Stimulated activated memory B cell treated with anti-CD40 and anti-IgM and Interleukin-4, amounts not matched to agents 10 μg/mL and 1 μg/mL and 100 μg/mL, for 72 hours (primary cell): ENCODE measurements around the gene PEF1.

Experiments used
- ATAC-seq: fragments of 150-1000 bp; cut with Tn5 transposase; 2 replicates; pipeline ENCODE4 v1.10.0; 2021
- H3K27ac Mint-ChIP-seq: one replicate; pipeline ENCODE4 v1.8.0; 2022; ENCODE audit warnings: mild to moderate bottlenecking, mixed read lengths
- H3K27me3 Mint-ChIP-seq: one replicate; pipeline ENCODE4 v1.8.0; 2022; ENCODE audit warnings: mixed read lengths
- H3K36me3 Mint-ChIP-seq: one replicate; pipeline ENCODE4 v1.8.0; 2022; ENCODE audit warnings: mixed read lengths
- H3K4me1 Mint-ChIP-seq: one replicate; pipeline ENCODE4 v1.8.0; 2022; ENCODE audit warnings: mixed read lengths
- H3K4me3 Mint-ChIP-seq: one replicate; pipeline ENCODE4 v1.8.0; 2022; ENCODE audit warnings: mild to moderate bottlenecking, moderate library complexity, mixed read lengths
- H3K9me3 Mint-ChIP-seq: one replicate; pipeline ENCODE4 v1.8.0; 2022; ENCODE audit warnings: mixed read lengths

PEF1 gene

GRCh38 chr1:31583995-31584868, 60.4 kb downstream of the PEF1 start:
- H3K9me3 Mint-ChIP-seq, result no peaks in the 10 kb centered on the region
- no peak overlapping the region for H3K27ac Mint-ChIP-seq
- no peak overlapping the region for H3K4me3 Mint-ChIP-seq
- H3K27me3 Mint-ChIP-seq, result peaks cover 36% of the 10 kb centered on the region
- no peak for ATAC-seq
- peaks cover 9% of the 10 kb centered on the region for H3K4me1 Mint-ChIP-seq
- no peaks in the 10 kb centered on the region for H3K36me3 Mint-ChIP-seq

GRCh38 chr1:31583082-31583994, 61.3 kb downstream of the PEF1 start:
- Mint-ChIP-seq H3K27ac (no peak overlapping the region), H3K27me3 (peaks cover 31% of the 10 kb centered on the region), H3K9me3 (no peaks in the 10 kb centered on the region), H3K36me3 (no peaks in the 10 kb centered on the region), H3K4me3 (no peak overlapping the region), H3K4me1 (peaks cover 8% of the 10 kb centered on the region)
- ATAC-seq, result no peak

- H3K9me3 Mint-ChIP-seq, result no peaks in the 10 kb centered on the region
- H3K4me3 Mint-ChIP-seq, result no peak overlapping the region
- H3K27ac Mint-ChIP-seq, result no peak overlapping the region
- no peaks in the 10 kb centered on the region for H3K4me1 Mint-ChIP-seq
- no peaks in the 10 kb centered on the region for H3K36me3 Mint-ChIP-seq
- H3K27me3 Mint-ChIP-seq, result peaks cover 22% of the 10 kb centered on the region
- ATAC-seq, result no peak
Observed at GRCh38 chr1:31581821-31582810, 62.6 kb downstream of the PEF1 start.

GRCh38 chr1:31580891-31581603, 63.6 kb downstream of the PEF1 start:
- H3K27me3 Mint-ChIP-seq, result peaks cover 14% of the 10 kb centered on the region
- no peak overlapping the region for H3K4me3 Mint-ChIP-seq
- peaks cover 7% of the 10 kb centered on the region for H3K4me1 Mint-ChIP-seq
- no peak overlapping the region for H3K27ac Mint-ChIP-seq
- no peaks in the 10 kb centered on the region for H3K9me3 Mint-ChIP-seq
- no peak for ATAC-seq
- H3K36me3 Mint-ChIP-seq, result no peaks in the 10 kb centered on the region

GRCh38 chr1:31580513-31580870, 64.2 kb downstream of the PEF1 start:
- ATAC-seq, result no peak
- H3K4me3 Mint-ChIP-seq, result no peak overlapping the region
- H3K27ac Mint-ChIP-seq, result no peak overlapping the region
- H3K9me3 Mint-ChIP-seq, result no peaks in the 10 kb centered on the region
- H3K27me3 Mint-ChIP-seq, result peaks cover 8% of the 10 kb centered on the region
- no peaks in the 10 kb centered on the region for H3K36me3 Mint-ChIP-seq
- H3K4me1 Mint-ChIP-seq, result peaks cover 9% of the 10 kb centered on the region
